Measurements from ENCODE around the gene ZNF223.

Gene ZNF223

DNA sequence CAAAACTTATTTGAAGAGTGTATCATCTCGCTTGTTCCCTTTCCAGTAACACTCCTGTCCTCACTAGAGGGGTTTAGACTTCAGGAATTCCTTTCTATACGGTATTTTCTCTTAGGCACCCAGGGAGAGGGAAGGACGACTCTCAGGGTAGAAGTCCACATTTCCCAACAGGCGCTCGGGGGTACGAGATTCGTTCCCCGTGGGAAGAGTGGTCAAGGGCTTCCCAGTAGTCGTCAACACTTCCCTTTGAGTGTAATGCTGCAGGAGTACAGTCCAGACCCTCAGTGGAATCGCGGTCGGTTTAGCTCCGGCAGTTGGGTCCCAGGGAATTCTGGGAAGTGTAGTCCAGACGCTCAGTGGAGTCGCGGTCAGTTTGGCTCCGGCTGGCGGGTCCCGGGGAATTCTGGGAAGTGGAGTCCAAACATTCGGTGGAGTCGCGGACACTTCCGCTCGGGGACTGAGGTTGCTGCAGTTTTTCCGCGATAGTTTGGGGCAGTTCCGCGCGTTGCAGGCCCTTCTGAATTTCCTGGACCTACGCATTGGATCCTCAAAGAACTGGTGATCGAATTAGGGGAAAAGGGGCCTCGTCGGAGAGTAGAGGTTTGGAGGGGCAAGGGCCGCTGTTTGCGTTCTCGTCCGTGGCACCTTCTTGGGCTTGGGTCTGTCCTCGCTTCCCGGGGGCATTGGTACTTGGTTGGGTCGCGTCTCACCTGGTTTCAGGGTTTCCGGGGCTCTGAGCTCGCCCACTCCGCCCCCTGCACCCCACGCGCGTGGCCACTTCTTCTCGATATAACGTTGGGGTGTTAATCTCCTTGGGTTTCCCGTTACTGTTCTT, 42.3 kb downstream of the ZNF223 start, which contains the start of gene ZNF224:
TSS of gene ZNF224 (plus strand) at position 431 of the 835 bp plus-strand sequence. CDS start 3,513 bp downstream, outside the sequence.
- peak within 1 kb of the TSS; percentile 88 for H3K4me3 ChIP-seq (replicated peaks; ENCODE audit: low read depth, low read length)
- DNase-seq (ENCODE audit: extremely low read depth, low read depth), result peak; percentile 78
- TF ChIP-seq, protein P1, sequence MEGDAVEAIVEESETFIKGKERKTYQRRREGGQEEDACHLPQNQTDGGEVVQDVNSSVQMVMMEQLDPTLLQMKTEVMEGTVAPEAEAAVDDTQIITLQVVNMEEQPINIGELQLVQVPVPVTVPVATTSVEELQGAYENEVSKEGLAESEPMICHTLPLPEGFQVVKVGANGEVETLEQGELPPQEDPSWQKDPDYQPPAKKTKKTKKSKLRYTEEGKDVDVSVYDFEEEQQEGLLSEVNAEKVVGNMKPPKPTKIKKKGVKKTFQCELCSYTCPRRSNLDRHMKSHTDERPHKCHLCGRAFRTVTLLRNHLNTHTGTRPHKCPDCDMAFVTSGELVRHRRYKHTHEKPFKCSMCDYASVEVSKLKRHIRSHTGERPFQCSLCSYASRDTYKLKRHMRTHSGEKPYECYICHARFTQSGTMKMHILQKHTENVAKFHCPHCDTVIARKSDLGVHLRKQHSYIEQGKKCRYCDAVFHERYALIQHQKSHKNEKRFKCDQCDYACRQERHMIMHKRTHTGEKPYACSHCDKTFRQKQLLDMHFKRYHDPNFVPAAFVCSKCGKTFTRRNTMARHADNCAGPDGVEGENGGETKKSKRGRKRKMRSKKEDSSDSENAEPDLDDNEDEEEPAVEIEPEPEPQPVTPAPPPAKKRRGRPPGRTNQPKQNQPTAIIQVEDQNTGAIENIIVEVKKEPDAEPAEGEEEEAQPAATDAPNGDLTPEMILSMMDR (IDR thresholded peaks at IDR 0.05; ENCODE audit: low read depth, low read length, missing control alignments), result no peak

DNA sequence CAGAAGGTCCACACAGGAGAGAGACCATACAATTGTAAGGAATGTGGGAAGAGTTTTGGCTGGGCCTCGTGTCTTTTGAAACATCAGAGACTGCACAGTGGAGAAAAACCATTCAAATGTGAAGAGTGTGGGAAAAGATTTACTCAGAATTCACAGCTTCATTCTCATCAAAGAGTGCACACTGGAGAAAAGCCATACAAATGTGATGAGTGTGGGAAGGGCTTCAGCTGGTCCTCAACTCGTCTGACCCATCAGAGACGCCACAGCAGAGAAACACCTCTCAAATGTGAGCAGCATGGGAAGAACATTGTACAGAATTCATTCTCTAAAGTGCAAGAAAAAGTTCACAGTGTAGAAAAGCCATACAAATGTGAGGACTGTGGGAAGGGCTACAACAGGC, 55.9 kb downstream of the ZNF223 start:
- no peak for DNase-seq (ENCODE audit: extremely low read depth, low read depth)
- TF ChIP-seq, protein P1 (IDR thresholded peaks at IDR 0.05; ENCODE audit: low read depth, low read length, missing control alignments), result no peak
- H3K4me3 ChIP-seq (replicated peaks; ENCODE audit: low read depth, low read length), result no peak overlapping the region

DNA sequence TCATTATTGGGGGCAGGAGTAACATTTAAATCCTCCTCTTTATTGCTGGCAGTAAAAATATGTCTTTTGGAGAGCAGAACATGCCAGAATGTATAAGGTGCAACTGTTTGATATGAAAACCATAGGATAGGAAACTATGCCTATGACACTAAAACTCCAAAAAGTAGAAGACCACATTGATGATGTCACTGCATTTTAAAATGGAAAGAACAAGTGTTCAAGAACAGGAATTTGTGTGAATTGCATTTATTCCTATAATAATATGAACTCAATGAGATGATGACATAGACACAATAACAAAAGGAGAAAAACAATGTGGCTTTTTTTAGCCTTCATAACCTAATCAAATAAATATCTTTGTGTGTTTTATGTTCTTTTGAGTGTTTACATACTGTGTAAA, 57.6 kb downstream of the ZNF223 start:
- TF ChIP-seq, protein P1 (IDR thresholded peaks at IDR 0.05; ENCODE audit: low read depth, low read length, missing control alignments), result no peak
- no peak for DNase-seq (ENCODE audit: extremely low read depth, low read depth)
- H3K4me3 ChIP-seq (replicated peaks; ENCODE audit: low read depth, low read length), result no peak overlapping the region

DNA sequence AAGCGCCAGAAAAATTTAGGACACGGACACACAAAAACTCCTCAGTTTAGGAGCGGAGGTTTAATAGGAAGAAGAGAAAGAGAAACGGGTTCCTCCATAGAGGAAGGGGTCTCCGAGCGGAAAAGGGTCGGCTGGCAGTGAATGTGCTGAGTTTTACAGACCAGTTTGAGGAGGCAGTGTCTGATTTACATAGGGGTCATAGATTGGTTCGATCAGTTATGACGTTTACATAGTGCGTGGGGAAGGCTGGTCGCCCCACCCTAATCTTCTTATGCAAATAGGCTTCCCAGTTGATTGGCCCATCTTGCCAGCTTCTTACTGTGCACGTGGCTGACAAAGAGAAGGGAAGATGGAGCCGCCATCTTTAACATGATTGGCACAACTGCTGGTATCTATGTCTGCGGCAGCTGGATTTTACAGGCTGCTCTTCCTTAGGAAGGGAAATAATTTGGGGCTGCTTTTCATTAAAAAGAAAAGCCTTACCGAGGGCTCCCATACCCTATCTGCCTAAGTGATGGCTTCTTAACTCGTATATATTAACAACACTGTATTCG, 60.2 kb downstream of the ZNF223 start:
- peak overlapping the region; percentile 85 for H3K4me3 ChIP-seq (replicated peaks; ENCODE audit: low read depth, low read length)
- TF ChIP-seq, protein P1 (IDR thresholded peaks at IDR 0.05; ENCODE audit: low read depth, low read length, missing control alignments), result no peak
- DNase-seq (ENCODE audit: extremely low read depth, low read depth), result peak; percentile 53

DNA sequence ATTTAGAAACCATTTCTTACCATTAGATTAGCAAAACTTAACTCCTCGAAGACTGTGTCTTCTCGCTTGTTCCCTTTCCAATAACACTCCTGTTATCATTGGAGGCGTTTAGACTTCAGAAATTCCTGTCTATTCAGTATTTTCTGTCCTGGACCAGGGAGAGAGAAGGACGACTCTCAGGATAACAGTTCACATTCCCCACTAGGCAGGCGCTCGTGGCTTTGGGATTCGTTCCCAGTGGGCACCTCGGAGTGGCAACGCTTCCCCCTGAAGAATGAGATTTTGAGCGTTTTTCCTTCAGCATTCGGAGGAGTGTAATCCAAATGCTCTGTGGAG, 60.9 kb downstream of the ZNF223 start:
- TF ChIP-seq, protein P1 (IDR thresholded peaks at IDR 0.05; ENCODE audit: low read depth, low read length, missing control alignments), result no peak
- peak overlapping the region; percentile 85 for H3K4me3 ChIP-seq (replicated peaks; ENCODE audit: low read depth, low read length)
- no peak for DNase-seq (ENCODE audit: extremely low read depth, low read depth)

DNA sequence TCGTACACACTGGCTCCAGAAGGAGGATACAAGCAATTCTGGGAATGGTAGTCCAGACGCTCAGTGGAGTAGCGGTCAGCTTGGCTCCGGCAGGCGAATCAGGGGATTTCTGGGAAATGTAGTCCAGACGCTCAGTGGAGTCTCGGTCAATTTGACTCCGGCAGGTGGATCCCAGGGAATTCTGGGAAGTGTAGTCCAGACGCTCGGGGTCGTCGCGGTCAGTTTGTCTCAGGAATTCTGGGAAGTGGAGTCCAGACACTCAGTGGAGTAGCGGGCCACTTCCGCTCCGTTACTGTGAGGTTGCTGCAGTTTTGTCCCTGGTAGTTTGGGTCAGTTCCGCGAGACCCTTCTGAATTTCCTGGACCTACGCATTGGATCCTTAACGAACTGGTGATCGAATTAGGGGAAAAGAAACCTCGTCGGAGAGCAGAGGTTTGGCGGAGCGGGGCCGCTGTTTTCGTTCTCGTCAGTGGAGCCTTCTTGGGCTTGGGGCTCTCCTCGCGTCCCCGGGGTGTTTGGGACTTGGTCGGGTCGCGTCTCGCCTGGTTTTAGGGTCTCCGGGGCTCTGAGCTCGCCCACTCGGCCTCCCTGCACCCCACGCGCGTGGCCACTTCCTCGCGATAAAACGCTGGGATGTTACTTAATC, 61.4 kb downstream of the ZNF223 start, which contains the start of gene ZNF225:
TSS of gene ZNF225 (plus strand) at position 262 of the 646 bp plus-strand sequence. CDS start 2,429 bp downstream, outside the sequence.
- DNase-seq (ENCODE audit: extremely low read depth, low read depth), result peak; percentile 98
- H3K4me3 ChIP-seq (replicated peaks; ENCODE audit: low read depth, low read length), result peak within 1 kb of the TSS; percentile 85
- TF ChIP-seq, protein P1 (IDR thresholded peaks at IDR 0.05; ENCODE audit: low read depth, low read length, missing control alignments), result no peak
